GM23248 (cell line): Measurements from ENCODE around the gene TCTN1. TPM values are rescaled to one million over a fixed set of nuclear protein-coding genes. Genes with fewer than 3 reads are reported as not detected.
"Not testable (repeated sequence)": the region's sequence is repeated elsewhere in the genome, so short reads cannot be mapped to it uniquely, and the experiment has no call there.

Source experiments
- DNase-seq: peaks from one replicate; pipeline ENCODE4 v3.0.0-alpha.2; 2015
- H2AFZ ChIP-seq: fragments of 200-600 bp; sonication (generic); 2 replicates; pipeline ENCODE4 v1.6.1; 2016; ENCODE audit warnings: antibody characterized with exemption
- H3F3A ChIP-seq: fragments of 200-600 bp; sonication (generic); 2 replicates; pipeline ENCODE4 v1.6.1; 2016; ENCODE audit warnings: mild to moderate bottlenecking, antibody characterized with exemption, mixed run types; ENCODE audit not compliant: insufficient read depth
- H3K27ac ChIP-seq: fragments of 200-600 bp; sonication (generic); 2 replicates; pipeline ENCODE4 v1.5.1; 2016; ENCODE audit warnings: mild to moderate bottlenecking
- H3K27me3 ChIP-seq: fragments of 200-600 bp; sonication (generic); replicated peaks from 2 replicates; pipeline ENCODE4 v1.6.1; 2016; ENCODE audit warnings: mild to moderate bottlenecking; ENCODE audit not compliant: insufficient read depth
- H3K36me3 ChIP-seq: fragments of 200-600 bp; sonication (generic); 2 replicates; pipeline ENCODE4 v1.6.1; 2016; ENCODE audit warnings: low read depth, mild to moderate bottlenecking
- H3K4me1 ChIP-seq: fragments of 200-600 bp; sonication (generic); 2 replicates; pipeline ENCODE4 v1.6.1; 2016; ENCODE audit warnings: mild to moderate bottlenecking; ENCODE audit not compliant: insufficient read depth
- H3K4me2 ChIP-seq: fragments of 200-600 bp; sonication (generic); one replicate; pipeline ENCODE4 v1.6.1; 2016; ENCODE audit warnings: mild to moderate bottlenecking; ENCODE audit not compliant: unreplicated experiment
- H3K4me3 ChIP-seq: fragments of 200-600 bp; sonication (generic); 2 replicates; pipeline ENCODE4 v1.5.1; 2016; ENCODE audit warnings: mild to moderate bottlenecking
- H3K79me2 ChIP-seq: fragments of 200-600 bp; sonication (generic); 2 replicates; pipeline ENCODE4 v1.6.1; 2016; ENCODE audit warnings: mild to moderate bottlenecking; ENCODE audit not compliant: insufficient read depth
- H3K9ac ChIP-seq: fragments of 200-600 bp; sonication (generic); 2 replicates; pipeline ENCODE4 v1.6.1; 2016; ENCODE audit warnings: mild to moderate bottlenecking
- H3K9me2 ChIP-seq: fragments of 200-600 bp; sonication (generic); 2 replicates; pipeline ENCODE4 v1.6.1; 2016; ENCODE audit warnings: mixed run types, mild to moderate bottlenecking, moderate library complexity; ENCODE audit not compliant: insufficient read depth
- H3K9me3 ChIP-seq: fragments of 200-600 bp; sonication (generic); one replicate; pipeline ENCODE4 v1.6.1; 2017; ENCODE audit warnings: low read depth
- H4K20me1 ChIP-seq: fragments of 200-600 bp; sonication (generic); 2 replicates; pipeline ENCODE4 v1.6.0; 2016; ENCODE audit not compliant: insufficient read depth
- EZH2 ChIP-seq: fragments of 200-600 bp; sonication (generic); IDR thresholded peaks from 2 replicates; pipeline ENCODE4 v1.6.1; 2018; ENCODE audit warnings: antibody characterized with exemption, mild to moderate bottlenecking; ENCODE audit not compliant: insufficient read depth, poor library complexity, severe bottlenecking
- EZH2phosphoT487 ChIP-seq: fragments of 200-600 bp; sonication (generic); IDR thresholded peaks from 2 replicates; pipeline ENCODE4 v1.6.1; 2018; ENCODE audit warnings: antibody characterized with exemption, moderate library complexity, mild to moderate bottlenecking, low read depth; ENCODE audit not compliant: insufficient read depth
- WGBS, 2 experiments: methylation state at CpG; one replicate each; pipeline ENCODE4 v1.1.6; 2015 to 2017; ENCODE audit warnings: low lambda C conversion rate in 2 of 2, low coverage in 1 of 2; ENCODE audit errors: missing lambda C conversion rate in 2 of 2; 5-methylcytosine and 5-hydroxymethylcytosine counted together
- in situ Hi-C: fragments of 300-500 bp; cut with MboI; formaldehyde crosslinking; loops from 2 replicates; pipeline ENCODE4 v1.15.0; 2020
- polyA plus RNA-seq: library from polyadenylated mRNA; unstranded; fragments of >200 nt; fragmentation: Nextera tagmentation; extraction: Ambion mirVana; gene quantifications from 2 replicates; pipeline ENCODE4 v1.2.1, GENCODE V29; 2016
- total RNA-seq: library from RNA; depleted of rRNA; stranded (reverse); fragments of >200 nt; shearing (Covaris generic); gene quantifications from 2 replicates; pipeline ENCODE4 v1.2.3, GENCODE V29; 2014

The TCTN1 gene
- total and polyA plus RNA-seq, 2 experiments from 2014 or later, result 44.3 to 65.2 TPM

- Histone ChIP-seq H4K20me1 (no peaks in the 10 kb centered on the region), H2AFZ (no peak overlapping the region), H3K4me3 (no peak overlapping the region), H3K9ac (no peak overlapping the region), H3K4me2 (no peak overlapping the region), H3K9me2 (no peaks in the 10 kb centered on the region), H3F3A (no peaks in the 10 kb centered on the region), H3K27ac (no peak overlapping the region), H3K36me3 (no peaks in the 10 kb centered on the region), H3K27me3 (no peaks in the 10 kb centered on the region), H3K4me1 (no peaks in the 10 kb centered on the region), H3K79me2 (no peaks in the 10 kb centered on the region), H3K9me3 (no peaks in the 10 kb centered on the region)
- peak; percentile 79 for DNase-seq
- TF ChIP-seq EZH2 (no peak), EZH2phosphoT487 (no peak)
- in situ Hi-C loops, result no loop called here
- 3 to 4% methylated on average over 4 of the region's 4 CpGs for WGBS, 2 experiments
Measured at GRCh38 chr12:110600254-110600653, 13.7 kb upstream of the TCTN1 start.

GRCh38 chr12:110602085-110602814 is 11.7 kb upstream of the TCTN1 start:
- H3K9me3 ChIP-seq, in situ Hi-C loops, H3K4me1 ChIP-seq, H3K27me3 ChIP-seq, H3K36me3 ChIP-seq, H4K20me1 ChIP-seq, H3F3A ChIP-seq, H3K4me3 ChIP-seq, H3K9ac ChIP-seq, H3K79me2 ChIP-seq, H3K4me2 ChIP-seq, H3K27ac ChIP-seq, H3K9me2 ChIP-seq, H2AFZ ChIP-seq: not testable (repeated sequence)
- 53 to 54% methylated on average over 14 of the region's 14 CpGs for whole genome bisulfite sequencing, 2 experiments
- DNase-seq, result peak; percentile 73

- H4K20me1 ChIP-seq, result no peaks in the 10 kb centered on the region
- in situ Hi-C loops, result no loop called here
- no peaks in the 10 kb centered on the region for H3K4me1 ChIP-seq
- H3K27me3 ChIP-seq, result no peaks in the 10 kb centered on the region
- no peak for TF ChIP-seq EZH2phosphoT487
- no peak for TF ChIP-seq EZH2
- no peaks in the 10 kb centered on the region for H3K9me3 ChIP-seq
- no peak overlapping the region for H2AFZ ChIP-seq
- no peak for DNase-seq
- no peak overlapping the region for H3K9ac ChIP-seq
- 0 out of 2 replicates have a peak, but pooled peaks cover 5% of the 10 kb centered on the region for H3F3A ChIP-seq
- no peak overlapping the region for H3K27ac ChIP-seq
- H3K4me2 ChIP-seq, result no peak overlapping the region
- no peak overlapping the region for H3K4me3 ChIP-seq
- WGBS, 2 experiments, result 92 to 94% methylated on average over 8 of the region's 8 CpGs
- H3K36me3 ChIP-seq, result no peaks in the 10 kb centered on the region
- H3K79me2 ChIP-seq, result no peaks in the 10 kb centered on the region
- H3K9me2 ChIP-seq, result no peaks in the 10 kb centered on the region
Measured at GRCh38 chr12:110606253-110606611, 7.7 kb upstream of the TCTN1 start.

GRCh38 chr12:110613071-110613770 is 708 bp upstream of the TCTN1 start:
- no peaks in the 10 kb centered on the region for H3K9me3 ChIP-seq
- H3K4me2 ChIP-seq, result peak overlapping the region; percentile 81
- 0 out of 2 replicates have a peak, but pooled peaks cover 5% of the 10 kb centered on the region for H3F3A ChIP-seq
- peak; percentile 37 for DNase-seq
- peak overlapping the region; percentile 98 for H2AFZ ChIP-seq
- in situ Hi-C loops, result no loop called here
- no peaks in the 10 kb centered on the region for H4K20me1 ChIP-seq
- peak overlapping the region; percentile 89 for H3K9ac ChIP-seq
- H3K27ac ChIP-seq, result 0 out of 2 replicates have a peak overlapping the region, but pooled peaks have one; percentile 23
- no peaks in the 10 kb centered on the region for H3K9me2 ChIP-seq
- H3K36me3 ChIP-seq, result no peaks in the 10 kb centered on the region
- peaks cover 5% of the 10 kb centered on the region; the same call in 1 of the 2 replicates for H3K4me1 ChIP-seq
- peak overlapping the region; percentile 81 for H3K4me3 ChIP-seq
- H3K79me2 ChIP-seq, result no peaks in the 10 kb centered on the region
- TF ChIP-seq EZH2phosphoT487, result no peak
- TF ChIP-seq EZH2, result no peak
- no peaks in the 10 kb centered on the region for H3K27me3 ChIP-seq
- 64 to 66% methylated on average over 22 to 23 of the region's 23 CpGs for WGBS, 2 experiments
